Forelimb muscle (tissue), 1 donor: Measurements from ENCODE around the gene MAML2. TPM values are rescaled to one million over a fixed set of nuclear protein-coding genes. Genes with fewer than 3 reads are reported as not detected.

Source experiments
- DNase-seq: peaks from one replicate; pipeline ENCODE4 v3.0.0-alpha.2; 2013; ENCODE audit warnings: low read depth
- polyA plus RNA-seq: library from polyadenylated mRNA; unstranded; fragments of 120-200 nt; gene quantifications from one replicate; pipeline ENCODE4 v1.2.1, GENCODE V29; 2013; ENCODE audit not compliant: insufficient read length

The MAML2 gene
- polyA plus RNA-seq, 1 donor: 4.4 TPM

- DNase-seq: no peak
Observed at GRCh38 chr11:96156379-96156722, 186.6 kb downstream of the MAML2 start.

- peak; percentile 71 for DNase-seq
Observed at GRCh38 chr11:96155627-96156378, 187.2 kb downstream of the MAML2 start.

GRCh38 chr11:96154802-96155520 lies 188.0 kb downstream of the MAML2 start:
- DNase-seq: no peak

GRCh38 chr11:96152623-96153022 lies 190.4 kb downstream of the MAML2 start:
- DNase-seq: no peak

GRCh38 chr11:96151501-96151900 lies 191.5 kb downstream of the MAML2 start:
- DNase-seq: no peak

GRCh38 chr11:96150609-96151008 lies 192.4 kb downstream of the MAML2 start:
- no peak for DNase-seq

GRCh38 chr11:96149743-96150555 lies 193.0 kb downstream of the MAML2 start:
- no peak for DNase-seq

GRCh38 chr11:96147906-96148486 lies 195.0 kb downstream of the MAML2 start:
- DNase-seq: no peak

- DNase-seq: no peak
Observed at GRCh38 chr11:96147186-96147585, 195.8 kb downstream of the MAML2 start.

- DNase-seq: no peak
Observed at GRCh38 chr11:96146765-96147164, 196.2 kb downstream of the MAML2 start.

GRCh38 chr11:96145163-96145585 lies 197.8 kb downstream of the MAML2 start:
- no peak for DNase-seq

- no peak for DNase-seq
Observed at GRCh38 chr11:96144553-96144952, 198.4 kb downstream of the MAML2 start.

- DNase-seq: no peak
Observed at GRCh38 chr11:96143041-96143521, 199.9 kb downstream of the MAML2 start.

- DNase-seq: no peak
Observed at GRCh38 chr11:96141626-96142025, 201.4 kb downstream of the MAML2 start.

GRCh38 chr11:96139691-96140090 lies 203.3 kb downstream of the MAML2 start:
- no peak for DNase-seq

- no peak for DNase-seq
Observed at GRCh38 chr11:96137373-96137772, 205.6 kb downstream of the MAML2 start.

- DNase-seq: peak; percentile 50
Observed at GRCh38 chr11:96136613-96137298, 206.2 kb downstream of the MAML2 start.

- DNase-seq: no peak
Observed at GRCh38 chr11:96134602-96135001, 208.4 kb downstream of the MAML2 start.

- no peak for DNase-seq
Observed at GRCh38 chr11:96132437-96132836, 210.6 kb downstream of the MAML2 start.

- DNase-seq: no peak
Observed at GRCh38 chr11:96130061-96130620, 212.9 kb downstream of the MAML2 start.

- peak; percentile 65 for DNase-seq
Observed at GRCh38 chr11:96127596-96127959, 215.4 kb downstream of the MAML2 start.
